Stimulated activated CD4-positive, alpha-beta T cell treated with anti-CD3 and anti-CD28 coated beads, TNF-alpha, amount 100 ng/mL, for 48 hours (primary cell): Measurements from ENCODE around the gene MSMP.

Experiments
- DNase-seq, 3 donors: peaks; one replicate each; pipeline ENCODE4 v3.0.0-alpha.2; 2020; ENCODE audit warnings: low read depth in 3 of 3

The MSMP gene

GRCh38 chr9:35771534-35771933, 17.5 kb upstream of the MSMP start:
- DNase-seq, result no peak

DNA sequence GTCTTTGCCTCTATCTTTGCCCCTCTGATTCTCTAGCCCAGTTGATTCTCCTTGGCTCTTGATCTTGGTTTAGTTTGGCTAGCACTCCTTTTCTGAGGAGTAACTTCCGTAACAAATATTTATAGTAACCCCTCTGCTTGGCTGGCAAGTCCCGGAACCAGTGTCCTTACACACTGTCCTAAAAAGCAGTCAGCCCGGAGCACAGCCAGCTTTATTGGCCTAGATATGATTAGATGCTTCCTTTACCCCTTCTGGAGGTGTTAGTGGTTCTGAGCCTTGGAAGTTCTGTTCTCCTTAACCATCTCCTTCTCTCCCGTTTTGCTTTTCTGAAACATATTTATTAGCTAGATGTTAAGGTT, 17.0 kb upstream of the MSMP start:
- DNase-seq, result no peak

- DNase-seq, result no peak
Observed at GRCh38 chr9:35769763-35770162, 15.7 kb upstream of the MSMP start.

GRCh38 chr9:35767458-35767857, 13.4 kb upstream of the MSMP start:
- no peak for DNase-seq

GRCh38 chr9:35766997-35767396, 12.9 kb upstream of the MSMP start:
- DNase-seq, result no peak

GRCh38 chr9:35763803-35764202, 9.7 kb upstream of the MSMP start:
- no peak for DNase-seq

DNA sequence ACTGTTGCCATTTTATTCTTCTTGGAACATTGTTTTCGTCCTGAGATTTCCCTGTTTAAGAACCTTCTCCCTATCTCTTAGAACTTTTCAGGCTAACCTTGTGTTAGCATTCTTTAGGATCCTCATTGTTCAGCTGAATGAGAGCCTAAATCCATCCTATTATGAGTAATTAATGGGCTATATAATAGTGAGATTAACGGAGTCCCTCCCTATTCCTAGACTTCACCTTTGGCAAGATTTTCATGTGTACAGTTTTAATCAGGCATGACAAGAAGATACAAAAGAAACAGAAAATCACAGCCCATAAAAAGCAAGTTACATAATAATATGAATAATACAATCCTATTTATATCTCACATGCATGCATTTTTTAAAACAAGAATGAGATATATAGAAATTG, 9.1 kb upstream of the MSMP start:
- no peak for DNase-seq

- DNase-seq, result no peak
Observed at GRCh38 chr9:35760651-35761050, 6.6 kb upstream of the MSMP start.

GRCh38 chr9:35759795-35760194, 5.7 kb upstream of the MSMP start:
- no peak for DNase-seq

GRCh38 chr9:35758475-35759050, 4.5 kb upstream of the MSMP start:
- DNase-seq, result no peak

GRCh38 chr9:35757892-35758275, 3.8 kb upstream of the MSMP start:
- DNase-seq, result no peak

- peak in 1 of 3 donors; percentile 20 for DNase-seq
Observed at GRCh38 chr9:35757226-35757891, 3.3 kb upstream of the MSMP start.

DNA sequence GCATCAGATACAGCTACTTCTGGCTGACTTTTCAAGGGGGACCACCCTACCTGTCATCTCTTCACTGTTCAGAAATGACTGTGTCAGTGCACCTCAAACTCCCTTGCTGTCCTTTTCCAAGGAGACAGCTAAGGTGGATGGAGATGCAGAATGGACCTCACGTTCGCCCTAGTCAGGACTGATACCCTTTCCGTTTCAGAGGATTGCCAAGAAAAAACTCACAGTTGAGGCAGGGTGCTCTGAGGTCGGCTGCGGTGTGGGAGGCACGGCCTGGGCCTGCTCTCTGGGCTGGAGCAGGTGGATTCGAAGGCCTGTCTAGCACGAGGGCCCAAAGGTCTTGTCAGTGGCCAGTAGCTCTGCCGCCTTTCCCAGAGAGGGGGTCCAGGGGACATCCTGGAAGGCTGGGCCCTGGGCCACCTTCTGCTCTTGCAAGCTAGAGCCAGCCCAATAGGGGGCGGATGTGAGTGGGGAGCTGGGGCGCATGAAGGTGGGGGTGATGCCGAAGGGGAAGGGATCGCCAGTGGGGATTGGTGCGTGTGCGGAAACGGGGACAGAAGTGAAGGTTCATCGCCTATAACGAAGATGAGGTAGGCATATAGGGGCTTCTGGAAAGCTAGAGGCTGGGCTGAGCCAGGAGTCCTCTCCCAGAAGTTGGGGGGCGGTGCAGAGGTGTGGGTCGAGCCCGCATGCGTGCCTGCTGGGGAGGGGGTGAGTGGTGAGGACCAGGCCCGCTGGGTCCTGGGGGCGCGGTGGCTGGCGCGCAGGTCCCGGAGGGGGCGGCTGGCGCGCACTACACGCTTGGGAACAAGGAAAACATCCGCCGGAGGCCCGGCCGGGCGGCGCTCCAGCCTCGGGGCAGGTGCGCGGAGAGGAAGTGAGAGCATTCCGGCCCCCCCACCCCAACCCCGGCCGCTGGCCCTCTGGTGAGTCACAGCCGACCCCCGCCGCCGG, 2.5 kb upstream of the MSMP start:
- peak; percentile 70 to 85 (median 74) for DNase-seq

DNA sequence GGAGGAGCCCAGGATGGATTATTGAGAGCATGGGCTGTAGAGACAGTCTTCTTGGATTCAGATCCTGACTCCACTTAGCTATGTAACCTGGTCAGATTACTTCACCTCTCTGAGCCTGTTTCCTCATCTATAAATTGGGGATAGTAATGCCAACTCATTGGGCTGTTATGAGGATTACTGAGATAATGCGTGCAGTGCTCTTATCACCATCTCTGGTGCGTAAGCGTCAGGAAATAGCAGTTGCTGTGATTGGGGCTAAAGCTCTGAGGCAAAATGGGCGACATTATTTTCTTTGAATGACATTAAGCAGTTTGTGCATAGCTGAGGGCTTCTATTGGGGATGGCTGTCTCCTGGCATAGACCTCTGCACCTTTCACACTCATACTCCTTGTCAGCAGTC, 995 bp upstream of the MSMP start:
- DNase-seq, result no peak

- DNase-seq, result no peak
Observed at GRCh38 chr9:35753466-35753865, 610 bp downstream of the MSMP start.

- no peak for DNase-seq
Observed at GRCh38 chr9:35750256-35750531, 3.9 kb downstream of the MSMP start.

- peak in 1 of 3 donors; percentile 38 for DNase-seq
Observed at GRCh38 chr9:35749515-35750255, 4.4 kb downstream of the MSMP start.

- DNase-seq, result peak in 1 of 3 donors; percentile 68
Observed at GRCh38 chr9:35748858-35749514, 5.1 kb downstream of the MSMP start, which contains the start of the genes GBA2 and RGP1. TSS of gene GBA2 (minus strand) at chr9:35749228. CDS start at chr9:35748704, 524 bp downstream. TSS of gene RGP1 (plus strand) at chr9:35749287. CDS start at chr9:35749756, 469 bp downstream.

DNA sequence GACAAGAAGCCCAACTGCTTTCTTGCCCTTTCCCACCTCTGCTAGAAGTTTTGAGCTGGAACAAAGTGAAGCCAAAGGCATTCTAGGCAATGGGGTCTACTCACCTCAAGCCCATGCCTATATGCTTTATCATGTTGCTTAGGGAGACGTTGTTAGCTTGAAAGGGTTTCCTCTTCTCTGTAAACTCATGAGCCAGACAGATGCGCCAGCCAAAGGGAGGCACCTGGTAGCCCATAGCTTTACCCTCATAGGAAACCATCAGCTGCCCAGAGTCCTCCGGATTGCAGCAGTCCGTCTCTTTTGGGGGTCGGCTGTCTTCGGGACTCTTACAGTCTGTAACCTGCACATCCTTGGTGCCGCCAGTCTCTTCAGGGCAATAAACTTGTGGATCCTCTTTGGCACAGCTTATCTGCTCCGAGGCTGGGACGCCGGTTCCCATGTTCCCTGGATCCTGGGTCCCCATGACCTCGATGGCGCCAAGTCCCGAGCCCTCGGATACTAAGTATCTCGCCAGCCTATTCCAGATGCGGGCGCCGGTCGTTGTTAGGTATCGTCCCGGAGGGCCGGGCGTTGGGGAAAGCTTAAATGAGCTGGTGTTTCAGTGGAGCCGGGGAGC, 5.7 kb downstream of the MSMP start:
- no peak for DNase-seq

- DNase-seq, result no peak
Observed at GRCh38 chr9:35746583-35746982, 7.5 kb downstream of the MSMP start.

GRCh38 chr9:35745569-35745968, 8.5 kb downstream of the MSMP start:
- no peak for DNase-seq
